GM23338 (cell line): Measurements from ENCODE around the gene RIOK3.

ENCODE experiments used
- CREB1 ChIP-seq: fragments of 250-450 bp; sonication (Bioruptor Pico); IDR thresholded peaks from 2 replicates; pipeline ENCODE4 v1.5.0; 2020; ENCODE audit warnings: low read depth, mild to moderate bottlenecking, moderate library complexity
- CTCF ChIP-seq, 2 experiments: fragments of 200-600 bp in 1 of 2; sonication (generic) in 1 of 2; conservative IDR thresholded peaks; 2 replicates each; pipeline versions ENCODE4 v1.5.1 to v1.6.1; 2016 to 2017; ENCODE audit warnings: antibody characterized with exemption in 2 of 2, low read depth in 2 of 2, mild to moderate bottlenecking in 2 of 2, moderate library complexity in 1 of 2
- ETS1 ChIP-seq: IDR thresholded peaks from 2 replicates; pipeline ENCODE4 v1.6.1; 2016; ENCODE audit warnings: antibody characterized with exemption
- EZH2 ChIP-seq: fragments of 200-600 bp; sonication (generic); IDR thresholded peaks from one replicate; pipeline ENCODE4 v1.8.0; 2017; ENCODE audit warnings: antibody characterized with exemption, mild to moderate bottlenecking, low read depth; ENCODE audit not compliant: unreplicated experiment
- EZH2phosphoT487 ChIP-seq: fragments of 200-600 bp; sonication (generic); IDR thresholded peaks from one replicate; pipeline ENCODE4 v1.8.1; 2018; ENCODE audit warnings: antibody characterized with exemption; ENCODE audit not compliant: unreplicated experiment
- JUNB ChIP-seq: IDR thresholded peaks from one replicate; pipeline ENCODE4 v1.6.1; 2016; ENCODE audit warnings: antibody characterized with exemption; ENCODE audit not compliant: unreplicated experiment
- NANOG ChIP-seq: IDR thresholded peaks from 2 replicates; pipeline ENCODE4 v1.6.1; 2016; ENCODE audit warnings: antibody characterized with exemption, borderline replicate concordance
- POLR2AphosphoS5 ChIP-seq: IDR thresholded peaks from 2 replicates; pipeline ENCODE4 v1.6.1; 2016; ENCODE audit warnings: antibody characterized with exemption, low read depth
- STAT1 ChIP-seq: IDR thresholded peaks from one replicate; pipeline ENCODE4 v1.6.1; 2016; ENCODE audit warnings: antibody characterized with exemption; ENCODE audit not compliant: unreplicated experiment
- ZNF331 ChIP-seq: fragments of 250-450 bp; sonication (Bioruptor Pico); IDR thresholded peaks from 2 replicates; pipeline ENCODE4 v1.5.0; 2020; ENCODE audit warnings: low read depth, mild to moderate bottlenecking, moderate library complexity
- TF ChIP-seq, protein P1 (sequence below): IDR thresholded peaks from one replicate; pipeline ENCODE4 v1.6.1; 2018; ENCODE audit warnings: antibody characterized with exemption; ENCODE audit not compliant: unreplicated experiment

DNA sequence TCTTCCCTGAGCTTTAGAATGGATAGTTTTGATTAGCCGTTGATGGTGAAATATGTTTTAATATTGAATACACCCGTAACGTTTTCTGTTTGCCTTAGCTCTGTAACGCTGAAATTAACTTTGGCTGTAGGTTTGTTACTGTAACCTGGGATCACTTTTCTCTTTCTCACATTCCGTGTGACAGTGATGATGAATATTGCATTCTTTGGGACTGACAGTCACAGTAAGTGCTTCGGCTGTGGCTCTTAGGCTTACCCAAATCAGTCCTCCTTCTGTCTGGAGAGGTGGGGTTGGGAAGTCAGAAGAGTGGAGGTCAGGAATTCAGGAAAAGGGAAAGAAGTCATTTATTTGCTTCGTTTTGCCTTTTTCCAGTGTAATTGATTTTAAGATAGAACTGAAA, 68.2 kb downstream of the RIOK3 start:
- no peak for TF ChIP-seq CTCF (conservative IDR thresholded peaks at IDR 0.05; ENCODE audit: low read depth in 2 of 2)
- no peak for TF ChIP-seq EZH2
- TF ChIP-seq NANOG: no peak
- no peak for TF ChIP-seq POLR2AphosphoS5
- TF ChIP-seq, protein P1, sequence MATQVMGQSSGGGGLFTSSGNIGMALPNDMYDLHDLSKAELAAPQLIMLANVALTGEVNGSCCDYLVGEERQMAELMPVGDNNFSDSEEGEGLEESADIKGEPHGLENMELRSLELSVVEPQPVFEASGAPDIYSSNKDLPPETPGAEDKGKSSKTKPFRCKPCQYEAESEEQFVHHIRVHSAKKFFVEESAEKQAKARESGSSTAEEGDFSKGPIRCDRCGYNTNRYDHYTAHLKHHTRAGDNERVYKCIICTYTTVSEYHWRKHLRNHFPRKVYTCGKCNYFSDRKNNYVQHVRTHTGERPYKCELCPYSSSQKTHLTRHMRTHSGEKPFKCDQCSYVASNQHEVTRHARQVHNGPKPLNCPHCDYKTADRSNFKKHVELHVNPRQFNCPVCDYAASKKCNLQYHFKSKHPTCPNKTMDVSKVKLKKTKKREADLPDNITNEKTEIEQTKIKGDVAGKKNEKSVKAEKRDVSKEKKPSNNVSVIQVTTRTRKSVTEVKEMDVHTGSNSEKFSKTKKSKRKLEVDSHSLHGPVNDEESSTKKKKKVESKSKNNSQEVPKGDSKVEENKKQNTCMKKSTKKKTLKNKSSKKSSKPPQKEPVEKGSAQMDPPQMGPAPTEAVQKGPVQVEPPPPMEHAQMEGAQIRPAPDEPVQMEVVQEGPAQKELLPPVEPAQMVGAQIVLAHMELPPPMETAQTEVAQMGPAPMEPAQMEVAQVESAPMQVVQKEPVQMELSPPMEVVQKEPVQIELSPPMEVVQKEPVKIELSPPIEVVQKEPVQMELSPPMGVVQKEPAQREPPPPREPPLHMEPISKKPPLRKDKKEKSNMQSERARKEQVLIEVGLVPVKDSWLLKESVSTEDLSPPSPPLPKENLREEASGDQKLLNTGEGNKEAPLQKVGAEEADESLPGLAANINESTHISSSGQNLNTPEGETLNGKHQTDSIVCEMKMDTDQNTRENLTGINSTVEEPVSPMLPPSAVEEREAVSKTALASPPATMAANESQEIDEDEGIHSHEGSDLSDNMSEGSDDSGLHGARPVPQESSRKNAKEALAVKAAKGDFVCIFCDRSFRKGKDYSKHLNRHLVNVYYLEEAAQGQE: no peak
- no peak for TF ChIP-seq ZNF331 (CRISPR knock-in tag)
- TF ChIP-seq JUNB: no peak
- no peak for TF ChIP-seq STAT1
- TF ChIP-seq CREB1 (CRISPR knock-in tag): no peak
- TF ChIP-seq EZH2phosphoT487: no peak
- no peak for TF ChIP-seq ETS1
